Measurements from ENCODE around the gene GJB4. TPM values are rescaled to one million over a fixed set of nuclear protein-coding genes. Genes with fewer than 3 reads are reported as not detected.
"Not testable (repeated sequence)": the region's sequence is repeated elsewhere in the genome, so short reads cannot be mapped to it uniquely, and the experiment has no call there.

Gene GJB4
- total RNA-seq, 1 donor from 2014 or later: not detected

- no peak for DNase-seq (ENCODE audit: low spot score)
Observed at GRCh38 chr1:34794790-34795180, 35.2 kb downstream of the GJB4 start.

DNA sequence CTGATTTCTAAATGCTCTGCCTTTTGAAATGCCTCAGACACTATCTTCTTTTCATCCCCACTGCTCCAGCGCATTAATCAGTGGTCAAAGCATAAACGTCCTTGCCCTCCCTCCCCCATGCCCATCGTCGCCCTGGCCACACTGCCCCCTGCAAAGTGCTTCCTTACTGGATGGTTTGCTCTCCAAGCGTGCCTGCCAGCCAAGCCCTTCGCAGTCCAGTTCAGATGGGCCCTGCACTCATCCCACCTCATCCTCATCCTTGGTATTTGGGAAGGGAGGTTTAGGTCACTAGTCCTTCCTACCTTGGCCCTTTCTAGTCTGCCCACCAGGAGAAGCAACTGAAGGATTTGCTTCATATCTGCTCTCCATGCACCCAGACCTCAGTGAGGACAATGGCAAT is 36.4 kb downstream of the GJB4 start:
- no peak for DNase-seq (ENCODE audit: low spot score)

DNA sequence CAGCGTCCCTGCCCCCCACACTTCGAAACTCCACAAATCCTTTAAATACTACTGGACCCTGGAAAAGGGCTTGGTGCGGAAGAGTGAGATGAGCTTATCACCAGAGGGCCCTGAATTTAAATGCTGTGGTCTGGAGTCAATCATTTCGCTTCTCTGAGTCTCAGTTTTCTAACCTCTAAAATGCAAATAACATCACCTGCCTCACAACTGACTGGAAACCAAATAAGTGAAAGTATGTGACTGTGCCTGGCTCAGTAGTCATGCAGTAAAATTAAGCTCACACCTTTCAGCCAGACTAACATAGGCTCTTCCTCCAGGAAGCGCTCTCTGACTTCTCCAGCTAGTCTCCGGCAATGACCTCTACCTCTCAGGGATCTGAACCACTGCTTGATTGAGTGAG is 37.5 kb downstream of the GJB4 start:
- DNase-seq (ENCODE audit: low spot score): no peak

DNA sequence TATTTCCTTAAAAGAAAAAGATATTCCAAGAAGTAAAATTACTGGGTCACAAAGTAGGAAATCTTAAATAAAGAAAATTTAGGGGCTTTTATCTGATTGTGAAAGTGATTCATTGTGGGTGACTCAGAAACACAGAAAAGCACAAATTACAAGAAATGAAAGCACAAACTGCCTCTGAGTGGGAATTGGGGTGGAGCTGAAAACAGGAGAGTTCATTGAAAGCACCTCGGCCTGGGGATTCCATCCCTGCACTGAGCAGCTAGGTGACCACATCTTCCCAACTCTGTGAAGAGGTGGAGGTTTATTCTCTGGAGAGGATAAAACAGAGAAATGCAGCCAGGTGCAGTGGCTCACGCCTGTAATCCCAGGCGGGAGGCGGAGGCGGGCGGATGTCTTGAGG is 40.7 kb downstream of the GJB4 start:
- no peak for DNase-seq (ENCODE audit: low spot score)

- no peak for DNase-seq (ENCODE audit: low spot score)
Observed at GRCh38 chr1:34803770-34804169, 44.2 kb downstream of the GJB4 start.

- DNase-seq (ENCODE audit: low spot score): no peak
Observed at GRCh38 chr1:34806396-34806795, 46.9 kb downstream of the GJB4 start.

DNA sequence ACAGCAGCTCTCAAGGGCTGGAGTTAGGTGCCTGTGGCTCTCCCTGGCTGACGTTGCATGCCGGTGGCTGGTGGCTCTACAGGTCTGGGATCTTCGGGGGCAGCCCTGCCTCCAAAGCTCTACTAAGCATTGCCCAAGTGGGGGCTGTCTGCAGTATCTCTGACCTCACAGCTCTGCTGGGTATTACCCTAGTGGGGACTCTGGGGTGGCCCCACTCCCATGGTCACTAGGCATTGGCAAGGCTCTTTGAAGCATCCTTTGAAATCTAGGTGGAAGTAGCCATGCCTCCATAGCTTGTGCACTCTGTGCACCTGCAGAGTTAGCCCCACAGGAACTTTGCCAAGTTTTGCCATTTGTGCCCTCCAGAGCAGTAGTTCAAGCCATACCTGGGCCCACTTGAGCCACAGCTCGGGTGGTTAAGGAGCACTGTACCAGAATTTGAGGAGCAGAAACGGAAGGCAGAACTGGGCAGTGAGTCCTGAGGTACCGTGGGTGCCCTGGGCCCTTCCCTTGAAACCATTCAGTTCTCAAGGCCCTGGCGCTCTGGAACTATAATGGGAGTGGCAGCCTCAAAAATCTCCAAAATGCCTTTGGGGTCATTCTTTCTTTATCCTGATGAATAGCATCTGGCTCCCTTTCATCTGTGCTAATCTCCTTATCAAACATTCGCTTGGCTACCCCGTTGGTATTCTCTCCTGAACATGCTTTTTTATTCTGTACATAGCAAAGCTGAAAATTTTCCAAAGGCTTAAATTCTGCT is 48.7 kb downstream of the GJB4 start:
- DNase-seq (ENCODE audit: low spot score): no peak

GRCh38 chr1:34810781-34811180 is 51.2 kb downstream of the GJB4 start:
- DNase-seq (ENCODE audit: low spot score): not testable (repeated sequence)

Other genes starting within 250 kb of the GJB4 start
- gene GJB5, start 4.7 kb upstream of the GJB4 start, total RNA-seq: not detected
- not detected for gene GJB3, start 21.5 kb downstream of the GJB4 start, total RNA-seq
- gene GJA4, start 33.3 kb downstream of the GJB4 start, total RNA-seq: 26.4 TPM
- gene SMIM12, start 100.0 kb downstream of the GJB4 start, total RNA-seq: 57.0 TPM
- gene DLGAP3, start 169.9 kb downstream of the GJB4 start, total RNA-seq: 0.51 TPM
- gene TMEM35B, start 225.6 kb downstream of the GJB4 start, total RNA-seq: 37.2 TPM